HG02884 (cell line): ENCODE measurements around the gene RAB3D.

Source experiments
- ATAC-seq: cut with Tn5 transposase; IDR thresholded peaks from one replicate; pipeline ENCODE4 v1.9.1; 2021; ENCODE audit warnings: mild to moderate bottlenecking, moderate library complexity; ENCODE audit not compliant: unreplicated experiment

The RAB3D gene

DNA sequence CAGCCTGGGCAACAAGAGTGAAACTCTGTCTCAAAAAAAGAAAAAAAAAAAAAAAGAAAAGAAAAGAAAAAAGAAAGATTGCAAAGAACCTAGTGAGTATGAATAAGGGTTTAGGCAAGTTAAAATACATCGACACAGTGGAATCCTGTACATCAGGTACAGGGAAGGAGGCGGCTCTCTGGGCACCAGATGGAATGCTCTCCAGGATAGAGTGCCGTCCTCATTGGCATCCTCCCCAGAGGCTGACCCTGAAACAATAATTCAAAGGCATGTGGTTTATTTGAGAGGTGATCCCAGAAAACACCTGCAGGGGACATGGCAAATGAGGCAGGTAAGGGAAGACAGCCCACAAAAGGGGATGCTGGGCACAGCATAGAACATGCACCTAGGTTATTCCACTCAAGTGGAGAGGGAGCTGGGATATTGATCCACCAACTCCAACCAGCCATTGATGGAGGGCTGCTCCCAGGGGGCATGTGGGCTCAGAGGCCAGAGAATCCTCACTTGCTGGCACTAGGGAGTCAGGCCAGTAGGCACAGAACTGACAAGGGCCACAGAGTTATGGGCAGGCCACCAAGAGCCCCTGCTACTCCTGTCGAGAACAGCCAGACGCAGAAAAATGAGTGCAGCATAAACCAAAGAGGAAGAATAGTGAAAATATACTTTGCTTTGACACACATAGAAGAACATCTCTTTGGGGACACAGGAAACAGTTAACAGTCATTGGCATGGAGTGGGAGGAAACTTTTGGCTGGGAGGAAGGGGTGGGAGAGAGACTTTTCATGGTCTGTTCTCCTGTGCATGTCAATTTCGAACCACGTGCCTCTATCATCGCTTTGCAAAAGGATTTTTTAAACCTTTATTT lies 39.3 kb downstream of the RAB3D start:
- no peak for ATAC-seq

DNA sequence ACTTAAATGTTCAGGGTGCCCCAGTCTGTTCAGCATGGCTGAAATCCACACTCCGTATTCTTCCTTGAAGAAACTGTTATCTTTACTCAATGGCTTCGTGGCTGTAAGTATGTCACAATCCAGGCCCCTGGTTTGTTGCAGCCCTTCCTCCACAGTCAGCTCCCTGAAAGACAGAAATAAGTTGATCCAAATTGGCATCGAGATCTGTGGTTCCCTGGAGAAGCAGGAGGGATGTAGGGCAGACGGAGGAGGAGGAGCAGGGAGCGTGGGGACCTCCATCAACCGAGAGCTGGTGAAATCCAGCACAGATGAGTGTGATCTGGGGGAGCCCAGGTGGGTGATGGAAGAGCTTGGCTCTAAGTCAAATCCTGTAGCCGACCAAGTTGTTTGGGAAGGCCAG lies 43.2 kb downstream of the RAB3D start:
- ATAC-seq: no peak

DNA sequence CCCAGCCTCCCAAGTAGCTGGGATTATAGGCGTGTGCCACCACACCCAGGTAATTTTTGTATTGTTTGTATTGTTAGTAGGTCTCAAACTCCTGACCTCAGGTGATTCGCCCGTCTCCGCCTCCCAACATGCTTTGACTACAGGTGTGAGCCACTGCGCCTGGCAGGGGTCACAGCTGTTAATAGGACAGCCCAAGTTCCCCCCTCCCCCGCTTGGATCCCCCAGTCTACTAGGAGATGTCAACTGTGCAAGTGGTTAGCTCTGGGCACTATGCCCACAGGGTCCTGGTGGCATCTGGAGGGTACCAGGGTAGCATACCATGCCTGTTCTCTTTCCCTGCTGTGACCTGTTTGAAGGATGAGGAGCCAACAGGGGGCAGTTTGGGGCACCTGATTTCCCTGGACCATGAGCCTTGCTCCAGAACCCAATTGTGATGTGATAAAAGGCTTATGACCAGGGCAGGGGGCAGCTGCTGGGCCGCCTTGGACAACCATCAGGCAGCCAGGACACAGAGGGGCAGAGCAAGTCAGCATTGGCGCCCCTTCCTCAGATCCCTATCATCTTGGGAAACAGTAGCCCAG lies 43.7 kb downstream of the RAB3D start, which contains the start of gene TSPAN16:
TSPAN16 (plus strand) TSS at position 496 of the 581 bp plus-strand sequence. CDS start 138 bp downstream, outside the sequence.
- ATAC-seq: no peak

GRCh38 chr19:11295180-11295579 lies 44.3 kb downstream of the RAB3D start:
- no peak for ATAC-seq

DNA sequence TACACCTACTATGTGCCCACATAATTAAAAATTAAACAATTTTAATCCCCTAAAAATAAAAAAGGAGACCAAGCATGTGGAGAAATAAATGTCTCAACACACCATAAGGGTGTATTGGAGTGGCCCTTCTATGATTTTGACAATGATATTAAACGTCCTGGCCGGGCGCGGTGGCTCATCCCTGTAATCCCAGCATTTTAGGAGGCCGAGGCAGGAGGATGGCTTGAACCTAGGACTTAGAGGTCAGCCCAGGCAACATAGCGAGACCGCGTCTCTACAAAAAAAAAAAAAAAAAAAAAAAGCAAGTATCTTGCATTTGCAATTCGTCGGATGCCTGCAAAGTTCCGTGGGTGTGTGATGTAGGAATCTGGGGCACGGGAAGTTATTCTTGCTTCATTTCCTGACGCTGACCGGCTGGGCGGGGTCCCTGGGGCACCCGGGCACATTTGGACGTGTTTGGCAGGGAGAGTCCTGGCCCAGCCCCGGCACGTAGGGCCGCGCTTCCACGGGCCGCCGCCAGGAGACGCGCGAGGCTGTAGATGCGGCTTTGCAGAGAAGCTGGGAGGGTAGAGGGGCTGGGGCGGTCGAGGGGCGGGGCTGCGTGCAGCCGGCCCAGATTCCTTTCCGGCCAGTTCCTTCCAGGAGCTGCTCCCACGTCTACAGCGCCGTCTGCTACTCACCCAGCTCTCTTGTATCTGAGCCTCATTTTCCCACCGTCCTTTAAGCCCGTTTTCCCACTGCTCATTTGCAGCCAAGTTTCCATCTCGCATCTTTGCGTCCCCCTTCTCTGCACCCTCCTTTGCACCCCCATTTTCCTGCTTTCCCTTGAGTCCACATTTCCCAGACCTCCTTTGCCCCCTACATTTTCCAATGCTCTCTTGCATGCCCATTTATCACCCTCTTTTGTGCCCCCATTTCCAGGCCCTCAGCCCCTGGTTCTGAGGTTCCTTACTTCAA lies 45.7 kb downstream of the RAB3D start:
- ATAC-seq: no peak

GRCh38 chr19:11291991-11292390 lies 47.5 kb downstream of the RAB3D start:
- no peak for ATAC-seq

DNA sequence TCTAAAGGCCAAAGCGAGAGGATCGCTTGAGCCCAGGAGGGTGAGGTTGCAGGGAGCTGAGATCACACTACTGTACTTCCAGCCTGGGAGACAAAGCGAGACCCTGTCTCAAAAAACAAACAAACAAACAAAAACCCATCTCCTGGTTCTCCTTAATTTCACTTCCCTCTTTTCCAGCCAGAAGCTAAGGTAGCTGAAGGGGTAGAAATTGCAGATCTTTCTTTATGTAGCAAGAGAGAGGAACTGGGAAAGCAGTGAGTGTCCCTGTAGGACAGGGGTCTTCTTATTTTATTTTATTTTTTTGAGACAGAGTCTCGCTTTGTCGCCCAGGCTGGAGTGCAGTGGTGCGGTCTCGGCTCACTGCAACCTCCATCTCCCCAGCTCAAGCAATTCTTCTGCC lies 48.0 kb downstream of the RAB3D start:
- no peak for ATAC-seq

GRCh38 chr19:11290256-11290655 lies 49.2 kb downstream of the RAB3D start:
- no peak for ATAC-seq

GRCh38 chr19:11288349-11288748 lies 51.1 kb downstream of the RAB3D start:
- ATAC-seq: no peak

- ATAC-seq: no peak
Observed at GRCh38 chr19:11286312-11286974, 53.0 kb downstream of the RAB3D start.

DNA sequence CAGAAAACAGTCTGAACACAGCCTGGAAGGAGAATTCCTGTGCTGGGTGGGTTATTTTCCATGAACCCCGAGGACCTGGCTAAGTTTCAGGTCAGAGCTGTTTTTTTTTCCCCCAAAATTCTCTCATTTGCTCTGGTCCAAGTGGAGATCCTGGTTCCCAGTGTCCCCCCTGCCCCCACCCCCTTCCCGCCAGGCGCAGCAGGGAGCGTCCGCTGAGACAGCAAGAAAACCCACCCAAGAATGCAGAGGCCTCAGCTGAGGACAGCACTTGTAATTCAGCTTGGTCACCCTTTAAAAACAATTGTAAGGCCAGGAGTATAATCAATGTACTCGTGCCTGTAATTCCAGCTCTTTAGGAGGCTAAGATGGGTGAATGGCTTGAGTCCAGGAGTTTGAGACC lies 54.9 kb downstream of the RAB3D start:
- no peak for ATAC-seq

DNA sequence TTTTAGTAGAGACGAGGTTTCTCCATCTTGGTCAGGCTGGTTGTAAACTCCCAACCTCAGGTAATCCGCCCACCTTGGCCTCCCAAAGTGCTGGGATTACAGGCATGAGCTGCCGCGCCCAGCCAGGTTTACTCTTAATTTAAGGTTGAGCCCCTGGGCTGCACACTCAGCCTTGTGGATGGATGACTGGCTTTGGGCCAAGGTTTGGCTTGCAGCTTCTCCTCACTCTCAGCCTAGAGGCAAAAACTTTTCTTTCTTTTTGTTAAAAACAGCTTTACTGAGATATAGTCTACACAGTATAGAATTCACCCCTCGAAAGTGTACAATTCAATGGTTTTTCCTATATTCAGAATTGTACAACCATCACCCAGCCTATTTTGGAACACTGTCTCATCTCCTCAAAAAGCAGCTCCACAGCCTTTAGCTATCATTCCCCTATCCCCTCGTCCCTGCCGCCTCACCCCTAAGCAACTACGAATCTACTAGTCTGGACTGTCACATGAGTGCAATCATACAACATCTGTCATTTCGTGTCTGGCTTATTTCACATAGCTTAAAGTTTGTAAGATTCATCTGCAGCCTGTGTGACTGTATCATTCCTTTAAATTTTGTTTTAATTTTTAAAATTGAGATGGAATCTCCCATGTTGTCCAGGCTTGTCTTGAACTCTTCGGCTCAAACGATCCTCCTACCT lies 58.0 kb downstream of the RAB3D start:
- no peak for ATAC-seq

DNA sequence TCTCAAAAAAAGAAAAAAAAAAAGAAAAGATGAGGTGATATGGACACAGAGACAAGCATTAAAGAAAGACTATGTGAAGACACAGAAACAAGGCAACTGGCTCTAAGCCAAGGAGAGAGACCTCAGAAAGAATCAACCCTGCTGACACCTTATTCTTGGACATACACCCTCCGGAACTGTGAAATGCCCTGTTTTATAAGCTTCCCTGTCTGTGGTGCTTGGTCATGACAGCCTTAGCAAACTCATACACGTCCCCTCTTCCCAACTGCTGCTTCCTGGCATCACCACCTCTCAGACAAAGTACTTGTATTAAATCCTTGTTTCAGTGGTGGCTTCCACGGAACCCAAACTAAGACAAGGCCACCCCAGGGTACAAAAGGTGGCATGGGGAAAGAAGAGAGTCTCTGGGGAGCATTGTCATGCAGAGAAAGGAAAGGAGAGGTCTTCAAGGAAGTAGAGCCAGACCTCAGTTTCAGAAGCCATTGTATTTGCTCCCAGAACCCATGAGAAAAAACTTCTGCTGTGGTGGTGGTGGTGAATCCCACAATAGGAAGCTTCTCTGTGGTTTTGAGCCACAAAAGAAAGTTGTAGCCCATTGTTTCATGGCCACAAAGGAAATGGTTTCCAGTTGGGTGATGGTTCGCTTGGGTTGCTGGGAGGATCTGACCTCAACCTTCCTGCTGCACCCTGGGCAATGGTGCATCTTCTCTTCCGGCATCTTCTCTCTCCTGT lies 59.8 kb downstream of the RAB3D start:
- ATAC-seq: no peak

GRCh38 chr19:11278670-11279069 lies 60.8 kb downstream of the RAB3D start:
- no peak for ATAC-seq

- no peak for ATAC-seq
Observed at GRCh38 chr19:11274533-11275086, 64.8 kb downstream of the RAB3D start.

DNA sequence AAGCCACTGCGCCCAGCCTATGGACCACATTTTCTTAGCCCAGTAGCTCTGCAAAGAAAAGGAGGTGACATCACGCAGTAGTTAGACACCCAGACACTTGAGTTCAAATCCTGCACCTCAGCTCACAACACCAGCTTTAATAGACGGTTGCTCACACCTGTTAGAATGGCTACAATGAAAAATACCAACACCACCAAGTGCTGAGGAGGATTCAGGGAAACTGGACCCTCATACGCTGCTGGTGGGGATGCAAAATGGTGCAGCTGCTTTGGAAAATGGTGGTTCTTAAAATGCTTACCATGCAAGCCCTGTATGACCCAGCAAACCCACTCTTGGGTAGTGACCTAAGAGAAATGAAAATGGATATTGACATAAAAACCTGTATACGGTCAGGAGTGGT lies 65.5 kb downstream of the RAB3D start:
- no peak for ATAC-seq

GRCh38 chr19:11273296-11273695 lies 66.2 kb downstream of the RAB3D start:
- no peak for ATAC-seq
